MM.1S (cell line): ENCODE results near the gene EREG.
A peak's percentile ranks its signal among the peaks of the same experiment; 100 is the strongest.

Source experiments
- DNase-seq: peaks from one replicate; pipeline ENCODE4 v3.0.0-alpha.2; 2015
- H2AFZ ChIP-seq: fragments of 300-600 bp; sonication (generic); 2 replicates; pipeline ENCODE4 v1.6.0; 2016; ENCODE audit warnings: antibody characterized with exemption, low read length
- H3F3A ChIP-seq: fragments of 300-600 bp; sonication (generic); 2 replicates; pipeline ENCODE4 v1.6.1; 2016; ENCODE audit warnings: mild to moderate bottlenecking, antibody characterized with exemption, low read length, moderate library complexity, mixed read lengths; ENCODE audit not compliant: insufficient read depth
- H3K27ac ChIP-seq: fragments of 300-600 bp; sonication (generic); 2 replicates; pipeline ENCODE4 v1.5.1; 2016; ENCODE audit warnings: mild to moderate bottlenecking, low read length
- H3K27me3 ChIP-seq: fragments of 300-600 bp; sonication (generic); replicated peaks from 2 replicates; pipeline ENCODE4 v1.6.0; 2016; ENCODE audit warnings: low read length; ENCODE audit not compliant: insufficient read depth
- H3K36me3 ChIP-seq: fragments of 300-600 bp; sonication (generic); replicated peaks from 2 replicates; pipeline ENCODE4 v1.6.1; 2016; ENCODE audit warnings: mild to moderate bottlenecking, low read length, mixed read lengths; ENCODE audit not compliant: insufficient read depth
- H3K4me1 ChIP-seq: fragments of 300-600 bp; sonication (generic); 2 replicates; pipeline ENCODE4 v1.6.1; 2016; ENCODE audit warnings: low read length, mixed read lengths
- H3K4me2 ChIP-seq: fragments of 300-600 bp; sonication (generic); 2 replicates; pipeline ENCODE4 v1.6.0; 2016; ENCODE audit warnings: low read depth, low read length
- H3K4me3 ChIP-seq: fragments of 300-600 bp; sonication (generic); 2 replicates; pipeline ENCODE4 v1.5.1; 2016; ENCODE audit warnings: low read length, mixed read lengths
- H3K79me2 ChIP-seq: fragments of 300-600 bp; sonication (generic); 2 replicates; pipeline ENCODE4 v1.6.1; 2016; ENCODE audit warnings: mixed run types, low read length, mixed read lengths
- H3K9ac ChIP-seq: fragments of 300-600 bp; sonication (generic); 2 replicates; pipeline ENCODE4 v1.6.1; 2016; ENCODE audit warnings: low read length, mixed read lengths
- H3K9me2 ChIP-seq: fragments of 300-600 bp; sonication (generic); replicated peaks from 2 replicates; pipeline ENCODE4 v1.6.1; 2016; ENCODE audit warnings: mild to moderate bottlenecking, low read length, mixed read lengths; ENCODE audit not compliant: insufficient read depth
- H3K9me3 ChIP-seq: fragments of 300-600 bp; sonication (generic); replicated peaks from 2 replicates; pipeline ENCODE4 v1.6.1; 2016; ENCODE audit warnings: mild to moderate bottlenecking, low read length, mixed read lengths; ENCODE audit not compliant: insufficient read depth
- H4K20me1 ChIP-seq: fragments of 300-600 bp; sonication (generic); 2 replicates; pipeline ENCODE4 v1.6.1; 2016; ENCODE audit warnings: mild to moderate bottlenecking, low read length, moderate library complexity, mixed read lengths; ENCODE audit not compliant: insufficient read depth
- CTCF ChIP-seq: fragments of 300-600 bp; sonication (generic); IDR thresholded peaks from 2 replicates; pipeline ENCODE4 v1.5.1; 2016; ENCODE audit warnings: antibody characterized with exemption, low read length, mixed read lengths
- EZH2 ChIP-seq: fragments of 300-600 bp; sonication (generic); optimal IDR thresholded peaks from 2 replicates; pipeline ENCODE3; 2017; ENCODE audit warnings: low read depth, mild to moderate bottlenecking, antibody characterized with exemption, low read length, mixed read lengths
- EZH2phosphoT487 ChIP-seq: fragments of 300-600 bp; sonication (generic); IDR thresholded peaks from 2 replicates; pipeline ENCODE4 v1.6.1; 2018; ENCODE audit warnings: antibody characterized with exemption, low read length

Gene EREG

GRCh38 chr4:74426101-74426500, 61.2 kb downstream of the EREG start:
- no peaks in the 10 kb centered on the region for H3K79me2 ChIP-seq
- H3K27ac ChIP-seq = no peak overlapping the region
- no peak for DNase-seq

GRCh38 chr4:74428276-74428675, 63.3 kb downstream of the EREG start:
- no peak overlapping the region for H2AFZ ChIP-seq
- H4K20me1 ChIP-seq = no peaks in the 10 kb centered on the region
- no peak for TF ChIP-seq CTCF
- no peak for TF ChIP-seq EZH2phosphoT487
- TF ChIP-seq EZH2 = no peak
- no peaks in the 10 kb centered on the region for H3F3A ChIP-seq
- no peak for DNase-seq
- H3K4me1 ChIP-seq = peaks cover 10% of the 10 kb centered on the region; the same call in 1 of the 2 replicates
- no peaks in the 10 kb centered on the region for H3K9me2 ChIP-seq
- no peak overlapping the region for H3K27ac ChIP-seq
- H3K36me3 ChIP-seq = no peaks in the 10 kb centered on the region
- H3K27me3 ChIP-seq = no peaks in the 10 kb centered on the region
- H3K4me2 ChIP-seq = no peak overlapping the region
- H3K9ac ChIP-seq = no peak overlapping the region
- H3K4me3 ChIP-seq = no peak overlapping the region
- H3K79me2 ChIP-seq = no peaks in the 10 kb centered on the region
- no peaks in the 10 kb centered on the region for H3K9me3 ChIP-seq

More at GRCh38 chr4:74426101-74426500, 61.2 kb downstream of the EREG start:
- H2AFZ ChIP-seq = no peak overlapping the region
- H3K4me2 ChIP-seq = no peak overlapping the region
- H3K9me2 ChIP-seq = no peaks in the 10 kb centered on the region
- H3K36me3 ChIP-seq = no peaks in the 10 kb centered on the region
- no peaks in the 10 kb centered on the region for H3F3A ChIP-seq
- no peak overlapping the region for H3K4me3 ChIP-seq
- no peak overlapping the region for H3K9ac ChIP-seq
- 0 out of 2 replicates have a peak, but pooled peaks cover 6% of the 10 kb centered on the region for H3K4me1 ChIP-seq
- no peaks in the 10 kb centered on the region for H4K20me1 ChIP-seq
- H3K9me3 ChIP-seq = no peaks in the 10 kb centered on the region
- no peak for TF ChIP-seq EZH2phosphoT487
- TF ChIP-seq CTCF = no peak
- TF ChIP-seq EZH2 = no peak
- no peaks in the 10 kb centered on the region for H3K27me3 ChIP-seq

GRCh38 chr4:74431113-74431826, 66.3 kb downstream of the EREG start:
- Histone ChIP-seq H3K36me3 (no peaks in the 10 kb centered on the region), H3K4me3 (0 out of 2 replicates have a peak overlapping the region, but pooled peaks have one; percentile 4), H3K9ac (no peak overlapping the region), H2AFZ (no peak overlapping the region), H4K20me1 (no peaks in the 10 kb centered on the region), H3F3A (no peaks in the 10 kb centered on the region), H3K9me2 (no peaks in the 10 kb centered on the region), H3K27ac (no peak overlapping the region), H3K27me3 (no peaks in the 10 kb centered on the region), H3K4me1 (peaks cover 10% of the 10 kb centered on the region; the same call in 1 of the 2 replicates), H3K79me2 (no peaks in the 10 kb centered on the region), H3K4me2 (peak overlapping the region; percentile 53), H3K9me3 (no peaks in the 10 kb centered on the region)
- TF ChIP-seq CTCF (no peak), EZH2phosphoT487 (no peak), EZH2 (no peak)
- peak; percentile 70 for DNase-seq
